H9 (cell line): Measurements from ENCODE around the gene ENKUR. TPM values are rescaled to one million over a fixed set of nuclear protein-coding genes. Genes with fewer than 3 reads are reported as not detected.

Experiments used
- DNase-seq: peaks from one replicate; pipeline ENCODE4 v3.0.0-alpha.2; 2017
- H2AFZ ChIP-seq: one replicate; pipeline ENCODE4 v1.6.1; 2013; ENCODE audit warnings: mild to moderate bottlenecking, low read length, control low read depth, moderate library complexity
- H2AK5ac ChIP-seq: 2 replicates; pipeline ENCODE4 v1.6.1; 2013; ENCODE audit warnings: low read length, control low read depth, mixed read lengths; ENCODE audit not compliant: insufficient read length
- H2BK120ac ChIP-seq: one replicate; pipeline ENCODE4 v1.6.1; 2013; ENCODE audit warnings: low read depth, mild to moderate bottlenecking, low read length, control low read depth, inconsistent platforms; ENCODE audit not compliant: poor library complexity, severe bottlenecking
- H2BK12ac ChIP-seq: 2 replicates; pipeline ENCODE4 v1.6.1; 2013; ENCODE audit warnings: low read length, control low read depth, mixed read lengths, low read depth; ENCODE audit not compliant: insufficient read length
- H2BK15ac ChIP-seq: 2 replicates; pipeline ENCODE4 v1.6.1; 2013; ENCODE audit warnings: low read depth, low read length, control low read depth
- H2BK20ac ChIP-seq: one replicate; pipeline ENCODE4 v1.6.1; 2013; ENCODE audit warnings: low read depth, mild to moderate bottlenecking, low read length, control low read depth, inconsistent platforms; ENCODE audit not compliant: poor library complexity, severe bottlenecking
- H2BK5ac ChIP-seq: 2 replicates; pipeline ENCODE4 v1.6.1; 2013; ENCODE audit warnings: low read length, control low read depth, mixed read lengths; ENCODE audit not compliant: insufficient read length
- H3K14ac ChIP-seq: 2 replicates; pipeline ENCODE4 v1.6.1; 2013; ENCODE audit warnings: low read length, control low read depth; ENCODE audit not compliant: insufficient read depth
- H3K18ac ChIP-seq: 2 replicates; pipeline ENCODE4 v1.6.1; 2013; ENCODE audit warnings: low read depth, mild to moderate bottlenecking, mixed read lengths, low read length, control low read depth; ENCODE audit not compliant: insufficient read length
- H3K23ac ChIP-seq: 2 replicates; pipeline ENCODE4 v1.6.1; 2013; ENCODE audit warnings: low read length, control low read depth, mixed read lengths, low read depth; ENCODE audit not compliant: insufficient read length
- H3K23me2 ChIP-seq: 2 replicates; pipeline ENCODE4 v1.6.1; 2013; ENCODE audit warnings: low read depth, mild to moderate bottlenecking, mixed read lengths, low read length, control low read depth; ENCODE audit not compliant: insufficient read length, poor library complexity, severe bottlenecking
- H3K27ac ChIP-seq: 2 replicates; pipeline ENCODE4 v1.5.1; 2013; ENCODE audit warnings: low read length, control low read depth, mixed read lengths, low read depth; ENCODE audit not compliant: insufficient read length
- H3K27me3 ChIP-seq: 2 replicates; pipeline ENCODE4 v1.6.1; 2013; ENCODE audit warnings: low read length, control low read depth, inconsistent platforms; ENCODE audit not compliant: insufficient read depth
- H3K4ac ChIP-seq: 2 replicates; pipeline ENCODE4 v1.6.1; 2013; ENCODE audit warnings: low read depth, mild to moderate bottlenecking, control low read depth, inconsistent platforms, low read length, moderate library complexity
- H3K4me1 ChIP-seq: 2 replicates; pipeline ENCODE4 v1.6.1; 2013; ENCODE audit warnings: low read length, control low read depth, inconsistent platforms; ENCODE audit not compliant: insufficient read depth
- H3K4me2 ChIP-seq: 2 replicates; pipeline ENCODE4 v1.6.1; 2013; ENCODE audit warnings: low read length, control low read depth, mixed read lengths; ENCODE audit not compliant: insufficient read length, insufficient read depth
- H3K56ac ChIP-seq: 2 replicates; pipeline ENCODE4 v1.6.1; 2013; ENCODE audit warnings: low read depth, mild to moderate bottlenecking, mixed read lengths, low read length, control low read depth; ENCODE audit not compliant: insufficient read length
- H3K79me1 ChIP-seq: 2 replicates; pipeline ENCODE4 v1.6.1; 2013; ENCODE audit warnings: low read depth, mild to moderate bottlenecking, moderate library complexity, low read length, control low read depth, inconsistent platforms; ENCODE audit not compliant: insufficient read depth, poor library complexity, severe bottlenecking
- H3K79me2 ChIP-seq: 2 replicates; pipeline ENCODE4 v1.6.1; 2013; ENCODE audit warnings: low read length, control low read depth, inconsistent platforms; ENCODE audit not compliant: insufficient read depth
- H3K9ac ChIP-seq: 2 replicates; pipeline ENCODE4 v1.6.1; 2013; ENCODE audit warnings: low read length, control low read depth, mixed read lengths; ENCODE audit not compliant: insufficient read length; ENCODE audit errors: extremely low read depth
- H3K9me3 ChIP-seq: one replicate; pipeline ENCODE4 v1.6.1; 2013; ENCODE audit warnings: low read depth, low read length, inconsistent platforms; ENCODE audit not compliant: control insufficient read depth
- H3T11ph ChIP-seq: one replicate; pipeline ENCODE4 v1.6.1; 2013; ENCODE audit warnings: mild to moderate bottlenecking, low read length, control low read depth, inconsistent platforms
- H4K20me1 ChIP-seq: one replicate; pipeline ENCODE4 v1.6.1; 2013; ENCODE audit not compliant: control insufficient read depth, insufficient read length, insufficient read depth
- H4K5ac ChIP-seq: 2 replicates; pipeline ENCODE4 v1.6.1; 2013; ENCODE audit warnings: low read depth, mild to moderate bottlenecking, mixed read lengths, low read length, control low read depth; ENCODE audit not compliant: insufficient read length
- H4K8ac ChIP-seq: replicated peaks from 2 replicates; pipeline ENCODE4 v1.6.1; 2013; ENCODE audit warnings: low read length, control low read depth, mixed read lengths, low read depth; ENCODE audit not compliant: insufficient read length
- H4K91ac ChIP-seq: 2 replicates; pipeline ENCODE4 v1.6.1; 2013; ENCODE audit warnings: low read depth, mild to moderate bottlenecking, moderate library complexity, mixed read lengths, low read length, control low read depth; ENCODE audit not compliant: insufficient read length
- H3K27ac Mint-ChIP-seq, 3 experiments: 2 replicates in 2 of 3; 3 replicates in 1 of 3; pipeline ENCODE4 v1.8.0; 2020 to 2021; ENCODE audit warnings: mixed read lengths in 3 of 3, mild to moderate bottlenecking in 1 of 3, moderate library complexity in 1 of 3
- H3K27me3 Mint-ChIP-seq: 2 replicates; pipeline ENCODE4 v1.8.0; 2021; ENCODE audit warnings: low read depth, mild to moderate bottlenecking, moderate library complexity, mixed read lengths
- H3K36me3 Mint-ChIP-seq, 3 experiments: 2 replicates in 2 of 3; 3 replicates in 1 of 3; pipeline ENCODE4 v1.8.0; 2020 to 2021; ENCODE audit warnings: low read depth in 3 of 3, mixed read lengths in 3 of 3; ENCODE audit not compliant: insufficient read depth in 1 of 3
- H3K4me1 Mint-ChIP-seq, 2 experiments: 2 replicates each; pipeline ENCODE4 v1.8.0; 2020; ENCODE audit warnings: mixed read lengths in 2 of 2
- H3K4me3 Mint-ChIP-seq, 2 experiments: 2 replicates in 1 of 2; 3 replicates in 1 of 2; pipeline ENCODE4 v1.8.0; 2020 to 2021; ENCODE audit warnings: mild to moderate bottlenecking in 2 of 2, mixed read lengths in 2 of 2, moderate library complexity in 1 of 2
- H3K9me3 Mint-ChIP-seq, 2 experiments: 2 replicates in 1 of 2; 3 replicates in 1 of 2; pipeline ENCODE4 v1.8.0; 2020; ENCODE audit warnings: mild to moderate bottlenecking in 2 of 2, mixed read lengths in 2 of 2, moderate library complexity in 1 of 2
- CTCF ChIP-seq: fragments of 200-600 bp; sonication (generic); conservative IDR thresholded peaks from 3 replicates; pipeline ENCODE4 v1.8.0; 2021; ENCODE audit warnings: antibody characterized with exemption, mild to moderate bottlenecking
- total RNA-seq: library from RNA; stranded (reverse); gene quantifications from 2 replicates; pipeline ENCODE4 v1.2.1, GENCODE V29; 2021

Gene ENKUR
- total RNA-seq, 1 experiment from 2014 or later, result not detected

DNA sequence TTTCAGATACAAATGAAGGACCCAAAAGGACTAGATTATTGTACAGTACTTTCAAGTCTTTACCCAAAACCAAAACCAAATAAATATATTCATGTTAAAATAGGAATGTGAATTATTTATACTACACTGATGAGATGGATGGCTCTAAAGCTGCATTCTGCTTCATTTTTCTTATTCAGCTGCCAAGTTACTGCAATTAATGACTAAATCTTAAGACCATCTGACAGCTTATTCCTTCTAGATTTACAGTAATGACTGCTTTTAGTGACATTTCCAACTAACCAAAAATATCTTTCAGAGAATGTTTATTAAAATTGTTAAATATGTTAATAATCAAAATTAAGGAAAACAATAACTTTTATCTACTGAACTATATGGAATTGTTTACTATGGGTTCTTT lies 20.9 kb downstream of the ENKUR start:
- Histone ChIP-seq H3K4me1 (no peaks in the 10 kb centered on the region), H4K20me1 (no peaks in the 10 kb centered on the region), H3K23ac (no peak overlapping the region), H2BK15ac (no peak overlapping the region), H3K4ac (no peak overlapping the region), H2BK12ac (no peak overlapping the region), H3T11ph (no peak overlapping the region), H3K9ac (no peak overlapping the region), H3K79me1 (no peaks in the 10 kb centered on the region), H3K4me2 (no peak overlapping the region), H3K18ac (no peak overlapping the region), H3K23me2 (no peaks in the 10 kb centered on the region), H3K27me3 (no peaks in the 10 kb centered on the region), H4K8ac (no peak overlapping the region), H3K9me3 (no peaks in the 10 kb centered on the region), H3K56ac (no peak overlapping the region), H4K5ac (no peak overlapping the region), H2AFZ (no peak overlapping the region), H2BK20ac (no peak overlapping the region), H2BK5ac (no peak overlapping the region), H3K79me2 (no peaks in the 10 kb centered on the region), H4K91ac (no peak overlapping the region), H2BK120ac (no peak overlapping the region), H2AK5ac (no peak overlapping the region), H3K27ac (no peak overlapping the region), H3K14ac (no peak overlapping the region)
- H3K4me1 Mint-ChIP-seq, result no peaks in the 10 kb centered on the region
- no peak for TF ChIP-seq CTCF
- no peak overlapping the region for H3K27ac Mint-ChIP-seq
- no peak overlapping the region for H3K4me3 Mint-ChIP-seq
- peaks cover 0 to under 1% of the 10 kb centered on the region in 2 experiments; a peak in 3 of 5 replicates for H3K9me3 Mint-ChIP-seq
- H3K27me3 Mint-ChIP-seq, result no peaks in the 10 kb centered on the region
- H3K36me3 Mint-ChIP-seq, result no peaks in the 10 kb centered on the region
- no peak for DNase-seq
